A172 (cell line): ENCODE measurements around the gene CD72. TPM values are rescaled to one million over a fixed set of nuclear protein-coding genes. Genes with fewer than 3 reads are reported as not detected.
"Not testable (repeated sequence)": the region's sequence is repeated elsewhere in the genome, so short reads cannot be mapped to it uniquely, and the experiment has no call there.

ENCODE experiments used
- DNase-seq: peaks from one replicate; pipeline ENCODE4 v3.0.0-alpha.2; 2015; ENCODE audit warnings: low spot score
- total RNA-seq: library from RNA; depleted of rRNA; stranded (reverse); fragments of >200 nt; shearing (Covaris generic); gene quantifications from 2 replicates; pipeline ENCODE4 v1.2.3, GENCODE V29; 2014

Gene CD72
- total RNA-seq, 1 experiment from 2014 or later, result 0.48 TPM

GRCh38 chr9:35616681-35617459 is 1.3 kb downstream of the CD72 start:
- DNase-seq, result no peak

- DNase-seq, result no peak
These were observed 2.1 kb downstream of the CD72 start for GRCh38 chr9:35615981-35616680.

GRCh38 chr9:35612843-35613242 is 5.4 kb downstream of the CD72 start:
- DNase-seq, result no peak

- DNase-seq, result not testable (repeated sequence)
These were observed 6.1 kb downstream of the CD72 start for GRCh38 chr9:35612066-35612465.

- peak; percentile 17 for DNase-seq
These were observed 6.9 kb downstream of the CD72 start for GRCh38 chr9:35611230-35611797.

GRCh38 chr9:35609820-35610163 is 8.4 kb downstream of the CD72 start:
- no peak for DNase-seq

GRCh38 chr9:35609001-35609819 is 9.0 kb downstream of the CD72 start:
- no peak for DNase-seq

- no peak for DNase-seq
These were observed 10.0 kb downstream of the CD72 start for GRCh38 chr9:35608221-35608620.

- DNase-seq, result no peak
These were observed 11.5 kb downstream of the CD72 start for GRCh38 chr9:35606726-35607125.

GRCh38 chr9:35606138-35606504 is 12.1 kb downstream of the CD72 start:
- DNase-seq, result no peak

GRCh38 chr9:35605351-35606137 is 12.7 kb downstream of the CD72 start:
- no peak for DNase-seq

- peak; percentile 43 for DNase-seq
These were observed 13.4 kb downstream of the CD72 start, which contains the start of gene TESK1 for GRCh38 chr9:35604578-35605350. Gene TESK1 (plus strand): TSS chr9:35605262. CDS start chr9:35605620, 358 bp downstream.

GRCh38 chr9:35603986-35604577 is 14.1 kb downstream of the CD72 start:
- DNase-seq, result peak; percentile 98

GRCh38 chr9:35603506-35603985 is 14.7 kb downstream of the CD72 start:
- no peak for DNase-seq

- no peak for DNase-seq
These were observed 18.2 kb downstream of the CD72 start for GRCh38 chr9:35599763-35600604.

- no peak for DNase-seq
These were observed 19.2 kb downstream of the CD72 start for GRCh38 chr9:35598866-35599590.

GRCh38 chr9:35596907-35597306 is 21.3 kb downstream of the CD72 start:
- DNase-seq, result not testable (repeated sequence)

GRCh38 chr9:35594471-35594870 is 23.7 kb downstream of the CD72 start:
- DNase-seq, result no peak
